ENCODE measurements around the gene DDX42. TPM values are rescaled to one million over a fixed set of nuclear protein-coding genes. Genes with fewer than 3 reads are reported as not detected.

DDX42 gene
- total RNA-seq, 1 experiment from 2014 or later: 184 TPM

DNA sequence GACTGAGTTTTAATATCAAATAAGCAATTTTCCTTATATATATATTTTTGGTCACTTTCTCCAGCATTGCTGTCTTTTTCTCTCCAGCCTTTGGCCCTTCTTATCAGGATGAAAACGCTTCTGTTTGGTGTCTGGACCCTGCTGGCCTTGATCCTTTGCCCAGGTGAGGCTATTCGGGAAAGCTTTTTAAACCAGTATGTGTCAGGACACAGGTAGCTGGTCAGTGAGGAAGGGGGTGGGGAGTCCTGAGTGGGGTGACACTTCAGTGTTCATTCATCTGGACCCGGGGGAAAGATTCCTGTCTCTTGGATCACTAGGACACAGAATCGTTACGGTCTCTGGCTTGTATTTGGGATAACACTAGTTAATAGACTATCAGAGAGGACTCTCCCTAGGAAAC is 80.7 kb downstream of the DDX42 start:
- no peaks in the 10 kb centered on the region for H3K9me3 ChIP-seq (ENCODE audit: control insufficient read depth, low read depth, low read length)
- H3K4me1 ChIP-seq (ENCODE audit: insufficient read depth, low read length): no peaks in the 10 kb centered on the region
- H4K91ac ChIP-seq (ENCODE audit: insufficient read length, low read depth, low read length): no peak overlapping the region
- TF ChIP-seq, protein P1, sequence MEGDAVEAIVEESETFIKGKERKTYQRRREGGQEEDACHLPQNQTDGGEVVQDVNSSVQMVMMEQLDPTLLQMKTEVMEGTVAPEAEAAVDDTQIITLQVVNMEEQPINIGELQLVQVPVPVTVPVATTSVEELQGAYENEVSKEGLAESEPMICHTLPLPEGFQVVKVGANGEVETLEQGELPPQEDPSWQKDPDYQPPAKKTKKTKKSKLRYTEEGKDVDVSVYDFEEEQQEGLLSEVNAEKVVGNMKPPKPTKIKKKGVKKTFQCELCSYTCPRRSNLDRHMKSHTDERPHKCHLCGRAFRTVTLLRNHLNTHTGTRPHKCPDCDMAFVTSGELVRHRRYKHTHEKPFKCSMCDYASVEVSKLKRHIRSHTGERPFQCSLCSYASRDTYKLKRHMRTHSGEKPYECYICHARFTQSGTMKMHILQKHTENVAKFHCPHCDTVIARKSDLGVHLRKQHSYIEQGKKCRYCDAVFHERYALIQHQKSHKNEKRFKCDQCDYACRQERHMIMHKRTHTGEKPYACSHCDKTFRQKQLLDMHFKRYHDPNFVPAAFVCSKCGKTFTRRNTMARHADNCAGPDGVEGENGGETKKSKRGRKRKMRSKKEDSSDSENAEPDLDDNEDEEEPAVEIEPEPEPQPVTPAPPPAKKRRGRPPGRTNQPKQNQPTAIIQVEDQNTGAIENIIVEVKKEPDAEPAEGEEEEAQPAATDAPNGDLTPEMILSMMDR (conservative IDR thresholded peaks at IDR 0.05): no peak
- H4K20me1 ChIP-seq (ENCODE audit: control insufficient read depth, insufficient read depth, insufficient read length): no peaks in the 10 kb centered on the region
- H3K23ac ChIP-seq (ENCODE audit: insufficient read length, low read depth, low read length): no peak overlapping the region
- WGBS (ENCODE audit: extremely low coverage, insufficient read length, low lambda C conversion rate): no CpG with 5 or more reads among the region's 5 CpGs
- no peak overlapping the region for H3K18ac ChIP-seq (ENCODE audit: insufficient read length, low read depth, low read length)
- H3K4ac ChIP-seq (ENCODE audit: low read depth, low read length): no peak overlapping the region
- no peak overlapping the region for H4K8ac ChIP-seq (replicated peaks; ENCODE audit: insufficient read length, low read depth, low read length)
- Mint-ChIP-seq H3K9me3 (0 out of 5 replicates have a peak, but pooled peaks cover 0 to 2% of the 10 kb centered on the region in 2 experiments), H3K36me3 (ENCODE audit: insufficient read depth in 1 of 3, low read depth in 3 of 3) (0 out of 7 replicates have a peak, but pooled peaks cover 0 to under 1% (median 0%) of the 10 kb centered on the region in 3 experiments), H3K4me3 (no peak overlapping the region), H3K4me1 (no peaks in the 10 kb centered on the region; a peak in 1 of 4 replicates), H3K27me3 (ENCODE audit: low read depth) (peaks cover 42% of the 10 kb centered on the region), H3K27ac (no peak overlapping the region)
- H3K56ac ChIP-seq (ENCODE audit: insufficient read length, low read depth, low read length): no peak overlapping the region
- no peak overlapping the region for H2AFZ ChIP-seq (ENCODE audit: low read length)
- no peak overlapping the region for H2BK15ac ChIP-seq (ENCODE audit: low read depth, low read length)
- H2AK5ac ChIP-seq (ENCODE audit: insufficient read length, low read length): no peak overlapping the region
- H3K27ac ChIP-seq (ENCODE audit: insufficient read length, low read depth, low read length): no peak overlapping the region
- H3K9ac ChIP-seq (ENCODE audit: extremely low read depth, insufficient read length, low read length): no peak overlapping the region
- H2BK5ac ChIP-seq (ENCODE audit: insufficient read length, low read length): no peak overlapping the region
- no peak overlapping the region for H2BK12ac ChIP-seq (ENCODE audit: insufficient read length, low read depth, low read length)
- no peak overlapping the region for H2BK120ac ChIP-seq (ENCODE audit: low read depth, low read length, poor library complexity, severe bottlenecking)
- no peak overlapping the region for H2BK20ac ChIP-seq (ENCODE audit: low read depth, low read length, poor library complexity, severe bottlenecking)
- H3K79me2 ChIP-seq (ENCODE audit: insufficient read depth, low read length): no peaks in the 10 kb centered on the region
- no peaks in the 10 kb centered on the region for H3K27me3 ChIP-seq (ENCODE audit: insufficient read depth, low read length)
- H3K14ac ChIP-seq (ENCODE audit: insufficient read depth, low read length): no peak overlapping the region
- H3K79me1 ChIP-seq (ENCODE audit: insufficient read depth, low read depth, low read length, poor library complexity, severe bottlenecking): no peaks in the 10 kb centered on the region
- no peak overlapping the region for H4K5ac ChIP-seq (ENCODE audit: insufficient read length, low read depth, low read length)
- no peak overlapping the region for H3T11ph ChIP-seq (ENCODE audit: low read length)
- no peaks in the 10 kb centered on the region for H3K23me2 ChIP-seq (ENCODE audit: insufficient read length, low read depth, low read length, poor library complexity, severe bottlenecking)
- DNase-seq: no peak
- no peak overlapping the region for H3K4me2 ChIP-seq (ENCODE audit: insufficient read depth, insufficient read length, low read length)
